HepG2 (cell line): ENCODE results near the gene NNAT.

Experiments used
- CTCF ChIP-seq: sonication (generic); formaldehyde crosslinking; IDR thresholded peaks from 2 replicates; pipeline ENCODE4 v1.5.0; 2020; ENCODE audit warnings: mild to moderate bottlenecking, missing genetic modification reagents, moderate library complexity
- EP300 ChIP-seq, 3 experiments: sonication (generic) in 1 of 3; formaldehyde crosslinking in 1 of 3; IDR thresholded peaks; 2 replicates each; pipeline versions ENCODE4 v1.5.1 to v1.6.1; 2011 to 2020; ENCODE audit warnings: low read depth in 2 of 3, low read length in 2 of 3, borderline replicate concordance in 1 of 3, improper control_type of control experiment in 1 of 3, mild to moderate bottlenecking in 1 of 3, missing genetic modification reagents in 1 of 3, moderate library complexity in 1 of 3
- HDAC6 ChIP-seq: fragments of 200-600 bp; sonication (generic); IDR thresholded peaks from 2 replicates; pipeline ENCODE4 v1.7.0; 2017; ENCODE audit warnings: mild to moderate bottlenecking, antibody characterized with exemption, low read length, low read depth
- NCOA1 ChIP-seq: sonication (generic); formaldehyde crosslinking; IDR thresholded peaks from 2 replicates; pipeline ENCODE4 v1.9.0; 2021; ENCODE audit warnings: missing genetic modification reagents
- POLR2A ChIP-seq, 2 experiments: IDR thresholded peaks; 2 replicates each; pipeline ENCODE4 v1.6.1; 2011; ENCODE audit warnings: low read depth in 2 of 2, low read length in 2 of 2, mild to moderate bottlenecking in 1 of 2, moderate library complexity in 1 of 2; ENCODE audit not compliant: insufficient read depth in 1 of 2
- POLR2AphosphoS2 ChIP-seq: IDR thresholded peaks from 2 replicates; pipeline ENCODE4 v1.6.1; 2011; ENCODE audit warnings: low read depth, low read length, improper control_type of control experiment
- SP1 ChIP-seq, 2 experiments: fragments of 450-650 bp in 1 of 2; sonication (generic) in 1 of 2; formaldehyde crosslinking in 1 of 2; IDR thresholded peaks; 2 replicates each; pipeline versions ENCODE4 v1.4.0 to v1.6.1; 2016 to 2020; ENCODE audit warnings: missing genetic modification reagents in 1 of 2
- ZNF274 ChIP-seq: sonication (generic); formaldehyde crosslinking; IDR thresholded peaks from 2 replicates; pipeline ENCODE4 v1.5.1; 2020; ENCODE audit warnings: mild to moderate bottlenecking, missing genetic modification reagents
- ZNF878 ChIP-seq: sonication (generic); formaldehyde crosslinking; IDR thresholded peaks from 2 replicates; pipeline ENCODE4 v1.8.1; 2023; ENCODE audit warnings: mild to moderate bottlenecking, missing genetic modification reagents, moderate library complexity
- TF ChIP-seq, protein P1 (sequence below): sonication (generic); formaldehyde crosslinking; IDR thresholded peaks from 2 replicates; pipeline ENCODE4 v1.4.0; 2020; ENCODE audit warnings: missing genetic modification reagents

GRCh38 chr20:37471741-37472235 lies 49.3 kb upstream of the NNAT start:
- TF ChIP-seq ZNF878 (CRISPR knock-in tag) (no peak), ZNF274 (CRISPR knock-in tag) (no peak), HDAC6 (no peak), SP1 (IDR thresholded peaks at IDR 0.05) (no peak), SP1 (CRISPR knock-in tag; IDR thresholded peaks at IDR 0.05) (no peak), POLR2AphosphoS2 (no peak), NCOA1 (CRISPR knock-in tag) (no peak), EP300 (IDR thresholded peaks at IDR 0.05; ENCODE audit: low read depth in 2 of 2, low read length in 2 of 2) (no peak), EP300 (CRISPR knock-in tag; IDR thresholded peaks at IDR 0.05; ENCODE audit: borderline replicate concordance) (no peak), CTCF (no peak), POLR2A (IDR thresholded peaks at IDR 0.05; ENCODE audit: insufficient read depth in 1 of 2, low read depth in 2 of 2, low read length in 2 of 2) (no peak)
- TF ChIP-seq, protein P1, sequence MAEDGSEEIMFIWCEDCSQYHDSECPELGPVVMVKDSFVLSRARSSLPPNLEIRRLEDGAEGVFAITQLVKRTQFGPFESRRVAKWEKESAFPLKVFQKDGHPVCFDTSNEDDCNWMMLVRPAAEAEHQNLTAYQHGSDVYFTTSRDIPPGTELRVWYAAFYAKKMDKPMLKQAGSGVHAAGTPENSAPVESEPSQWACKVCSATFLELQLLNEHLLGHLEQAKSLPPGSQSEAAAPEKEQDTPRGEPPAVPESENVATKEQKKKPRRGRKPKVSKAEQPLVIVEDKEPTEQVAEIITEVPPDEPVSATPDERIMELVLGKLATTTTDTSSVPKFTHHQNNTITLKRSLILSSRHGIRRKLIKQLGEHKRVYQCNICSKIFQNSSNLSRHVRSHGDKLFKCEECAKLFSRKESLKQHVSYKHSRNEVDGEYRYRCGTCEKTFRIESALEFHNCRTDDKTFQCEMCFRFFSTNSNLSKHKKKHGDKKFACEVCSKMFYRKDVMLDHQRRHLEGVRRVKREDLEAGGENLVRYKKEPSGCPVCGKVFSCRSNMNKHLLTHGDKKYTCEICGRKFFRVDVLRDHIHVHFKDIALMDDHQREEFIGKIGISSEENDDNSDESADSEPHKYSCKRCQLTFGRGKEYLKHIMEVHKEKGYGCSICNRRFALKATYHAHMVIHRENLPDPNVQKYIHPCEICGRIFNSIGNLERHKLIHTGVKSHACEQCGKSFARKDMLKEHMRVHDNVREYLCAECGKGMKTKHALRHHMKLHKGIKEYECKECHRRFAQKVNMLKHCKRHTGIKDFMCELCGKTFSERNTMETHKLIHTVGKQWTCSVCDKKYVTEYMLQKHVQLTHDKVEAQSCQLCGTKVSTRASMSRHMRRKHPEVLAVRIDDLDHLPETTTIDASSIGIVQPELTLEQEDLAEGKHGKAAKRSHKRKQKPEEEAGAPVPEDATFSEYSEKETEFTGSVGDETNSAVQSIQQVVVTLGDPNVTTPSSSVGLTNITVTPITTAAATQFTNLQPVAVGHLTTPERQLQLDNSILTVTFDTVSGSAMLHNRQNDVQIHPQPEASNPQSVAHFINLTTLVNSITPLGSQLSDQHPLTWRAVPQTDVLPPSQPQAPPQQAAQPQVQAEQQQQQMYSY (CRISPR knock-in tag): no peak
